ENCODE data around the gene TAAR1.
"Not testable (repeated sequence)": the region's sequence is repeated elsewhere in the genome, so short reads cannot be mapped to it uniquely, and the experiment has no call there.

The TAAR1 gene

GRCh38 chr6:132663661-132664060, 4.7 kb upstream of the TAAR1 start:
- FAIRE-seq (no peak), DNase-seq (ENCODE audit: insufficient read length, low spot score) (no peak)

DNA sequence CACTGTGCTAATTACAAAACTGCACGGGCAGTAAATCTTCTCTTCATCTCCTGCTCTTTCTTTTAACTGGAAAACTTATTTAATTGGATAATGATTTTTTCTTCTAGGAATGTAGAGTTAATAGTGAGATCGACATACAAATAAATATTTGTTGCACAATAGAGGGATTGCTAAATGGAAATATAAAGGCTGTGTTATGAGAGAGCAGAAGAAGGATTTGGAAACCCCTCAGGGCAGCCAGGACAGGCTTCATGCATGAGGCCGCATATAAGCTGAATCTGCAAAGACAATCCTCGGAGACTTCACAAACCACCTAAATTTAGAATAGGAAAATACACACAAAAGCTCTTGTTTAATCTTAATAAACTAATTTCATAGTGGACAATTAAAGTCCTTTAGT, 2.9 kb upstream of the TAAR1 start:
- FAIRE-seq: no peak

DNA sequence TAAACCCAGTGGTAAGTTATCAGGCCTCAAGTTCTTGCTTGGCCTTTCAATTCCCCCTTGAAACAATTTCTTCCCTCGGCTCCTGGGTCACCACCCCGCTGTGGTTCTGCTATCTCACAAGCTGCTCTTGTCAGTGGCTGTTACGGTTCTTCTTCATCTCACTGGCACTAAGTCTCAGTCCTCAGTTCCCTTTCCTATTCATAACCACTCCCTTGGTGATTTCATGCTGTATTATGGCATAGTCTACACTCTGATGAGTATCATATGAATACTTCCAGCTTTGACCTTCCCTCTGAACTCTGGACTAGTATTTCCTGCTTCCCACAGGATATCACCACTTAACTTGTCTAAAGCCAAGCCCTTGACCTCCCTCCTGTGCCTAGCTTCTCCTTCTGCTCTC, 7.9 kb downstream of the TAAR1 start:
- FAIRE-seq: no peak
- DNase-seq (ENCODE audit: insufficient read length, low spot score): no peak

More for the DNA sequence above, 2.9 kb upstream of the TAAR1 start:
- DNase-seq (ENCODE audit: insufficient read length, low spot score): no peak

GRCh38 chr6:132650429-132650828, 8.6 kb downstream of the TAAR1 start:
- FAIRE-seq: no peak
- DNase-seq (ENCODE audit: insufficient read length, low spot score): no peak

- FAIRE-seq: no peak
- no peak for DNase-seq (ENCODE audit: insufficient read length, low spot score)
These were observed 10.2 kb downstream of the TAAR1 start for GRCh38 chr6:132648828-132649227.

- FAIRE-seq (peak; percentile 33), DNase-seq (ENCODE audit: insufficient read length, low spot score) (no peak)
These were observed 10.6 kb downstream of the TAAR1 start for GRCh38 chr6:132648356-132648755.

DNA sequence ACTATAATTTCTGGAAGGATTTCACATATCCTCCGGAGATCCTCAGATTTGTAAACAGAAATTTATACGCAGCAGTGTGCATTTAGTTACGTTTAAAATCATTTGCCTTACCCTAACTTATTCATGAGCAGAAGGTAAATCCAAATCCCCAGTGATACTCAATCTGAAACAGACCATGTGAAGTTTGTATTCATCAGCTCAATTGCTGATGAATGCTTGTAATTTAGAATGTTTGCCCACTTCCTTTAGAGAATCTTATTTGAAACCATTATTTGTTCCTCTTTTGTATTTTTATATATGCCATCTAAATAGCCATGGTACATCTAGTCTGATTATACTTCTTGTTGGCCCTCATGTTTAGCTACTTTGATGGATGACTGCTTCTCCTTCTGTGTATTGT, 15.4 kb downstream of the TAAR1 start:
- no peak for DNase-seq (ENCODE audit: insufficient read length, low spot score)
- FAIRE-seq: peak; percentile 49

- FAIRE-seq; DNase-seq (ENCODE audit: insufficient read length, low spot score): not testable (repeated sequence)
These were observed 21.8 kb downstream of the TAAR1 start for GRCh38 chr6:132637135-132637534.

- not testable (repeated sequence) for DNase-seq (ENCODE audit: insufficient read length, low spot score); FAIRE-seq
These were observed 23.1 kb downstream of the TAAR1 start for GRCh38 chr6:132635906-132636305.

DNA sequence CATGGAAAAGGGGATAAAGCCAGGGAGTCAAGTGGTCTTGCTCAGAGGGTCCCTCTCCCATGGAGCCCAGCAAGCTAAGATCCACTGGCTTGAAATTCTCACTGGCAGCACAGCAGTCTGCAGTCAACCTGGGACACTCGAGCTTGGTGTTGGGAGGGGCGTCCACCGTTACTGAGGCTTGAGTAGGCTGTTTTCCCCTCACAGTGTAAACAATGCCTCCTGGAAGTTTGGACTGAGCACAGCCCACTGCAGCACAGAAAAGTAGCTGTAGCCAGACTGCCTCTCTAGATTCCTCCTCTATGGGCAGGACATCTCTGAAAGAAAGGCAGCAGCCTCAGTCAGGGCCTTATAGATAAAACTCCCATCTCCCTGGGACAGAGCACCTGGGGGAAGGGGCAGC, 23.7 kb downstream of the TAAR1 start:
- not testable (repeated sequence) for DNase-seq (ENCODE audit: insufficient read length, low spot score); FAIRE-seq

- no peak for DNase-seq (ENCODE audit: insufficient read length, low spot score)
- no peak for FAIRE-seq
These were observed 24.2 kb downstream of the TAAR1 start for GRCh38 chr6:132634796-132635195.

DNA sequence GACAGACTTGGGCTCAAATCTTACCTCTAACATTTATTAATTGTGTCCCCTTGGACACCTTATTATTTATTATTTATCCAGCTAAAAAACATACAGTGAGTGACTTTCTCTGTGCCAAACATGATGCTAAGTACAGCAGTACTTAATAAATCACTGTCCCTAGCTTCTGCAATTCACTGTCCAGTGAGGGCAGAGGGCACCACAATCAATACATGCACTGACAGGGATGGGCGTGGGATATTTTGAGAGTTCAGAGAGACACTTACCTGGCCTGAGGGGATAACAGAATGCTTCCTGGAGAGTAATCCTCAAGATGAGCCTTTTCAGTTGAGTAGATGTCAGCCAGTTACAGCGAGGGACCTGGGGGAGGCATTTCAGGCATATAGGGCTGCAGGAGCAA, 25.6 kb downstream of the TAAR1 start:
- no peak for DNase-seq (ENCODE audit: insufficient read length, low spot score)
- FAIRE-seq: no peak

- DNase-seq (ENCODE audit: insufficient read length, low spot score): no peak
- FAIRE-seq: no peak
These were observed 34.8 kb downstream of the TAAR1 start, which contains the start of gene TAAR2 for GRCh38 chr6:132624175-132624574. Gene TAAR2 (minus strand): TSS chr6:132624275. CDS start chr6:132624275, 0 bp downstream.

DNA sequence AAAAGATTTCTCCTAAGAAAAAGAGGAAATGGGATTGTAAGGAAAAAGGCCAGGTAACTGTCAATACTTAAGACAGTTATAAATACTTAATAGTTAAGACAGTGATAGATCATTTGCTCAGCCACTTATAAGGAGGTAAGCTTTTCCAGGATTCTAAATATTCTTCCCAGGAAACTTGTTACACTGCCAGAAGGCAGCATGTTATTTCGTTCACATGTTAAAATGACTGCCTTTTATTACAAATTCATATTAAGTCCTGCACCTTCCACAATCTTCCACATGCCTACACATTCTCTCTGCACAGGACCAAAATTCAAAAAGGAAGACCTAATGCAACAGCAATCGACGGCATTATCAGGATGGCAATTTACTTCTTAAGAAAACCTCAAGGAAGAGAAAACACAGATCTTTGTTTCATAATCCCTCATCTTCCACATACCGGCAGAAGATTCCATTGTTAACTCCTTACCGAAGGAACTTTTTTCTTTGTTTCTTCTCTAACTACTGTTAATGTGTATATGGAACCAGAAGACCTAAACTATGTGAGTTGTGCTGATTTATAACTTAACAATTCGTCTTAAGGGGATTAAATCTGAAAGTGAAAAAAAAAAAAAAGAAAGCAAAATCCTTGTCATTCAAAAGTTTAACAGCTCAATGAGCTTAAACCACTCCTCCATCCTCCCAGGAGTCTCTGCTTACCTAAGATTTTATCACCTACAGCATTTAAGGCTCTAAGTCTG, 35.7 kb downstream of the TAAR1 start:
- DNase-seq (ENCODE audit: insufficient read length, low spot score) (no peak), FAIRE-seq (no peak)

- FAIRE-seq: no peak
- DNase-seq (ENCODE audit: insufficient read length, low spot score): no peak
These were observed 42.3 kb downstream of the TAAR1 start for GRCh38 chr6:132616677-132617076.

GRCh38 chr6:132614554-132614953, 44.4 kb downstream of the TAAR1 start:
- FAIRE-seq (no peak), DNase-seq (ENCODE audit: insufficient read length, low spot score) (no peak)

GRCh38 chr6:132612449-132613108, 46.4 kb downstream of the TAAR1 start:
- DNase-seq (ENCODE audit: insufficient read length, low spot score): no peak
- peak; percentile 14 for FAIRE-seq

DNA sequence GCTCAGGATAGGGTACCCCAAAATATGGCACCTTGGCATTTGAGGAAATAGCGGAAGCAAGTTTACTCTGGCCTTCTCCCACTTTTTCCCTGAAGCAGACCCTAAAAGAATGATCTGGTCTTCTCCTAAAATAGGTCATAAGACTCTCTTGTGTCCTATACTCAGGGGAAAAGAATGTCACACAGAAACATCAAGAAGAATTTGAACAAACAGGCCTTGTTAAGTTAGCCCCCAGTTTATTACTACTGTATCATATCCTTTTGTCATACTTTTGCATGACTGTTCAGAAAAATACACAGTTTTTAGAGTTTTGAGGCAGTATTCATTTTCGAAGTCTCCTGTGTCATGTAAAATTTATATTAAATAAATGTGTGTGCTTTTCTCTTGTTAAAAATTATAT, 47.4 kb downstream of the TAAR1 start:
- DNase-seq (ENCODE audit: insufficient read length, low spot score) (no peak), FAIRE-seq (no peak)

- DNase-seq (ENCODE audit: insufficient read length, low spot score): no peak
- peak; percentile 47 for FAIRE-seq
These were observed 51.3 kb downstream of the TAAR1 start for GRCh38 chr6:132607544-132608233.

GRCh38 chr6:132604635-132605152, 54.3 kb downstream of the TAAR1 start:
- FAIRE-seq: no peak
- DNase-seq (ENCODE audit: insufficient read length, low spot score): no peak

DNA sequence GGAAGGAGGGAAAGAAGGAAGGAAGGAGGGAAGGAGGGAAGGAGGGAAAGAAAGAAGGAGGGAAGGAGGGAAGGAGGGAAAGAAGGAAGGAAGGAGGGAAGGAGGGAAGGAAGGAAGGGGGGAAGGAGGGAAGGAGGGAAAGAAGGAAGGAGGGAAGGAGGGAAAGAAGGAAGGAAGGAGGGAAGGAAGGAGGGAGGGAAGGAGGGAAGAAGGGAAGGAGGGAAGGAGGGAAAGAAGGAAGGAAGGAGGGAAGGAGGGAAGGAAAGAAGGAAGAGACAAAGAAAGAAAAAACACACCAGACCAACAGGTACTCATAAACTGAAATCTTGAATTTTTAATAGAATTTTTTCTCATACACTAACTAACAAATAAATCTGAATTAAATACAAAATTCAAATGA, 58.1 kb downstream of the TAAR1 start:
- not testable (repeated sequence) for DNase-seq (ENCODE audit: insufficient read length, low spot score); FAIRE-seq
